ENCODE results near the gene RETREG2.
A peak's percentile ranks its signal among the peaks of the same experiment; 100 is the strongest.
"Not testable (repeated sequence)": the region's sequence is repeated elsewhere in the genome, so short reads cannot be mapped to it uniquely, and the experiment has no call there.

RETREG2 gene

DNA sequence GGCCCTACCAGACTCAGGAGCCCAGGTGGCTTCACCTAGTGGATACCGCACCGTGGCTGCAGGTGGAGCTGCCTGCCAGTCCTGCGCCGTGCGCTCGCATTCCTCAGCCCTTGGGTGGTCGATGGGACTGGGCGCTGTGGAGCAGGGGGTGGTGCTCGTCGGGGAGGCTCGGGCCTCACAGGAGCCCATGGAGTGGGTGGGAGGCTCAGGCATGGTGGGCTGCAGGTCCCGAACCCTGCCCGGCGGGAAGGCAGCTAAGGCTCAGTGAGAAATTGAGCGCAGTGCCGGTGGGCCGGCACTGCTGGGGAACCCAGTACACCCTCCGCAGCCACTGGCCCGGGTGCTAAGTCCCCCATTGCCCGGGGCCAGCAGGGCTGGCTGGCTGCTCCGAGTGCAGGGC, 23.3 kb downstream of the RETREG2 start:
- not testable (repeated sequence) for H3K9me3 Mint-ChIP-seq, H3K36me3 Mint-ChIP-seq, H3K27ac Mint-ChIP-seq, H3K27me3 Mint-ChIP-seq, H3K4me3 Mint-ChIP-seq
- H3K4me1 Mint-ChIP-seq = peaks cover 15% of the 10 kb centered on the region

DNA sequence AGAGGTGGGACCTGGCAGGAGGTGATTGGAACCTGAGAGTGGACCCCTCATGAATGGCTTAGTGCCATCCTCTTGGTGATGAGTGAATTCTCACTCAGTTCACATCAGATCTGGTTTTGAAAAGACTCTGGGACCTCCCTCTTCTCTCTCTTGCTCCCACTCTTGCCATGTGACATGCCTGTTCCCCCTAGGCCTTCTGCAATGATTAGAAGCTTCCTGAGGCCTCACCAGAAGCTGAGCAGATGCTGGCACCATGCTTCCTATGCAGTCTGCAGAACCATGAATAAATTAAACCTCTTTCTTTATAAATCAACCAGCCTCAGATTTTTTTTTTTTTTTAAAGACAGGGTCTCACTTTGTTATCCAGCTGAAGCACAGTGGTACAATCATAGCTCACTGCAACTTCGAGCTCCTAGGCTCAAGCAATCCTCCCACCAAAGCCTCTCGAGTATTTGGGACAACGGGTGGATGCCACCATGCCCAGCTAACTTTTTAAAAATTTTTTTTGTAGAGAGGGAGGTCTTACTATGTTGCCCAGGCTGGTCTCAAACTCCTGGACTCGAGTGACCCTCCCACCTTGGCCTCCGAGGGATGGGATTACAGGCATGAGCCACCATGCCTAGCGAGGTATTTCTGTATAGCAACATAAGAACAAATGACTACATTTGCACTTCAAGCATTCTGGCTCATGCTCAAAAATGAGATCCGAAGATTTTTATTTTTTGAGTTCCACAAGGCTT, 26.5 kb downstream of the RETREG2 start:
- Mint-ChIP-seq H3K4me1 (peaks cover 33% of the 10 kb centered on the region), H3K27ac (no peak overlapping the region), H3K36me3 (peaks cover 3% of the 10 kb centered on the region), H3K27me3 (no peaks in the 10 kb centered on the region), H3K9me3 (no peaks in the 10 kb centered on the region), H3K4me3 (no peak overlapping the region)

DNA sequence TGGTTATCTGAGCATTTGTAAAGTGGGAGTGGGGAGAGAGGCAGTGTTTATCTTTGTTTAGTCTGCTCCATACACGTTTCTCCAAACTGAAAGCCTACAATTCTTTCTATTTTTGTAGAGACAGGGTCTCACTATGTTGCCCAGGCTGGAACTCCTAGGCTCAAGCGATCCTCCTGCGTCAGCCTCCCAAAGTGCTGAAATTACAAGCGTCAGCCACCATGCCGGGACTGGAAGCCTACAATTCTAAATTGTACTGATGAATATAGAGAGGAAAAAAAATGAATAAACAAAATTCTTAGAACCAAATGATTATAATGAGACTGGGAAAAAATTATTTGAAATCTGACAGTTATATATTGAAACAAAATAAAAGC, 27.1 kb downstream of the RETREG2 start:
- Mint-ChIP-seq H3K4me3 (no peak overlapping the region), H3K9me3 (no peaks in the 10 kb centered on the region), H3K27me3 (no peaks in the 10 kb centered on the region), H3K27ac (peak overlapping the region; percentile 35), H3K36me3 (peaks cover 3% of the 10 kb centered on the region), H3K4me1 (peaks cover 37% of the 10 kb centered on the region)

DNA sequence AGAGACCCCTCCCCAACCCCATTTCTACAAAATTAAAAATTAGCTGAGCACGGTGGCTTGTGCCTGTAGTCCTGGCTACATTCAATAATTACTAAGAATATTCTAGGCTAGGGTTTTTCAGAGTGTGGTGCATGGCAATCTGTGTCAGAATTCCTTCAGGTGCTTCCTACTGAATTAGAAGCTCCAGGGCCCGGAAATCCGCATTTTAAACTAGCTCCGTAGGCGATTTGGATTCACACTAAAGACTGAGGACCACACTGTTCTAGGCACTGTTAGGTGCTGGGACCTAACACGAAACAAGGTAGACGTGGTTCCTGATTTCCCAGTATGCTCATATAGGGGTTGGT, 27.9 kb downstream of the RETREG2 start:
- Mint-ChIP-seq H3K36me3 (peaks cover 3% of the 10 kb centered on the region), H3K4me3 (peak overlapping the region; percentile 90), H3K27ac (peak overlapping the region; percentile 96), H3K27me3 (no peaks in the 10 kb centered on the region), H3K4me1 (peaks cover 36% of the 10 kb centered on the region), H3K9me3 (no peaks in the 10 kb centered on the region)

DNA sequence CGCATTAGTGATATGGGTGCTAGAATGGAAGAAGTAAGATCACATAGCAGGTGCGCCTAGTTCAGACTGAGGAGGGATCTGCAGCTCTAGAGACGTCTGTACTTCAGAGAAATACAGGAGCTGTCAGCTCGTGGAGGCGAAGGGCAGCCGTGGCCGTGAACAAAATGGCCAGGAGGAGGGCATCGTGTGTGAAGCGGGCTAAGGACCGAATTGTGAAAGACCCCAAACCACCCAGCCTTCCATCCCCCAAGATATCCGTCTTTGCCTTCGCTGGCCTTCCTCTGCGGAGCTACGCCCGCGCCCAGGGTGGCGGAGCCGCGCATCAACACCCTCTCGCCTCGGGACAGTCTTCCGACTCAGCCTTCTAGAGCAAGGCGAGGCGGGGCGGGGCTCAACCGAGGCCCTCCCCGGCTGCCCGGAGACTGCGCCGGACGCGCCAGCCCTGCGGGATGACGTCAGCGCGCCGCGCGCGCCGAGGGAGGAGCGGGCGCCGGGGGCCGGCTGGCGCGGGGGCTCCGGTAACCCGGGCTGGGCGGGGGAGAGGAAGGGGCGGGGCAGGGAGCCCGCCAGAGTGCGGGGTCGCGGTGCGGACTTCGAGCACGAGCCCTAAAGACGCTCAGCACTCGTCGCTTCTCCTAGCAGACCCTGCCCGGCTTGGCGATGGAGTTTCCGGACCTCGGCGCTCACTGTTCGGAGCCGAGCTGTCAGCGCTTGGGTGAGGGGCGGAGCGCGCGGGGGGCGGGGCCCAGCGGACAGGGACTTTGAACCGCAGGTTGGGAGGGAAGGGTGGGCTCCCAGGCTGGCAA, 28.5 kb downstream of the RETREG2 start, which contains the start of gene ZFAND2B:
ZFAND2B (plus strand) TSS at position 455 of the 806 bp plus-strand sequence; CDS start at position 661, 206 bp downstream.
- H3K9me3 Mint-ChIP-seq = no peaks in the 10 kb centered on the region
- peaks cover 3% of the 10 kb centered on the region for H3K36me3 Mint-ChIP-seq
- peak within 1 kb of the TSS; percentile 90 for H3K4me3 Mint-ChIP-seq
- H3K4me1 Mint-ChIP-seq = peaks cover 42% of the 10 kb centered on the region
- H3K27me3 Mint-ChIP-seq = no peaks in the 10 kb centered on the region
- H3K27ac Mint-ChIP-seq = peak within 1 kb of the TSS; percentile 96

DNA sequence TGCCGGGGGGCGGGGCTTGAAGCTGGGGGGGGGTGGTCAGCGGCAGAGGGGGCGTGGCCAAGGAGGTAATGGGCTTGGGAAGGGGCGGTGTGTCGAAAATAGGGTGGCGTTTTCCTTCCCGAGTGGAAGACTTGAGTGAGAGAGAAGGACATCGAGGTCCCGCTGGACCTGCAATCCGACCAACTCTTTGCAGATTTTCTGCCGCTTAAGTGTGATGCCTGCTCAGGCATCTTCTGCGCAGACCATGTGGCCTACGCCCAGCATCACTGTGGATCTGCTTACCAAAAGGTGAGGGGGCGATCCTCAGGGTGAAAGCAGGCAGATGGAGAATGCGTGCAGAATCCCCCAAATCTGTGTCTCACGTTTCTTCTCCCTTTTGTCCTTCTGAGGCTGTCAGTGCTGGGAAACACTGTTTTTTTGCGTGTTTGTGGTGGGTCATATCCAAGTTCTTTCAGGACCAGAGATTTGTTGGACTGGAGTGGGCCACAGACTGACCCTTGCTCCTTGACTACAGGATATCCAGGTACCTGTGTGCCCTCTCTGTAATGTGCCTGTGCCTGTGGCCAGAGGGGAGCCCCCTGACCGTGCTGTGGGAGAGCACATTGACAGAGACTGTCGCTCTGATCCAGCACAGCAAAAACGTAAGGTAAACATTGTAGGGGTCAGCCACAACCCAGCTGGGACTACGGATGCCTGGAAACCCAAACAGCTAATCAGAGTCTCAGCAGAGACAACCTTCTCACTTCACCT, 29.2 kb downstream of the RETREG2 start:
- H3K27ac Mint-ChIP-seq = peak overlapping the region; percentile 51
- peak overlapping the region; percentile 77 for H3K4me3 Mint-ChIP-seq
- no peaks in the 10 kb centered on the region for H3K27me3 Mint-ChIP-seq
- H3K36me3 Mint-ChIP-seq = peaks cover 5% of the 10 kb centered on the region
- H3K4me1 Mint-ChIP-seq = peaks cover 42% of the 10 kb centered on the region
- no peaks in the 10 kb centered on the region for H3K9me3 Mint-ChIP-seq

DNA sequence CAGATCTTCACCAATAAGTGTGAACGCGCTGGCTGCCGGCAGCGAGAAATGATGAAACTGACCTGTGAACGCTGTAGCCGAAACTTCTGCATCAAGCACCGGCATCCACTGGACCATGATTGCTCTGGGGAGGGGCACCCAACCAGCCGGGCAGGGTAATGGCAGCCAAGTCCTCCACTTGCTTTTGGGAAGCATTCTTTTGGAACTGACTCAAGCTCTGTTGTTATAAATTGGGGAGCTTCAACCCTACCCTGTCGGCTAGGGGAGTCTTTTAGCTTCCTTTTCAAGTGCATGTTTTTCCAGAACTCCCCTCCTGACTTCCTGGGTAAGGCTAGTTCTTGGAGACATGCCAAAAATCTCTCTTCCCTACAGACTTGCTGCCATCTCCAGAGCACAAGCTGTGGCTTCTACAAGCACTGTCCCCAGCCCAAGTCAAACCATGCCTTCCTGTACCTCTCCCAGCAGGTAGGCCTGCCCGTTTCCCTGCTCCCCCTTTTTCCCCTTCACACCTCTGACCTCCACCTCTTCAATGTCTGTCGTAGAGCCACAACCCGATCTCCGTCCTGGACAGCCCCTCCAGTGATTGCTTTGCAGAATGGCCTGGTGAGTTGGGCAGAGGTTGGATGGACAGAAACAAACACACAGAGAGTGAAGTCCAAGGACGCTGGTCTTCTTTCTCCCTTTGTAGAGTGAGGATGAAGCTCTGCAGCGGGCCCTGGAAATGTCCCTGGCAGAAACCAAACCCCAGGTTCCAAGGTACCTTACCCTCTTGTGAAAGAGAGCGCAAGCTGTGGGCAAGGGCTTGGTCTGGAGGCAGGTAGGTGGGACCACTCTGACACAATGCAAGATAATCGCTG, 30.0 kb downstream of the RETREG2 start:
- Mint-ChIP-seq H3K4me3 (peak overlapping the region; percentile 68), H3K27ac (peak overlapping the region; percentile 41), H3K4me1 (peaks cover 42% of the 10 kb centered on the region), H3K9me3 (no peaks in the 10 kb centered on the region), H3K36me3 (peaks cover 5% of the 10 kb centered on the region), H3K27me3 (no peaks in the 10 kb centered on the region)

DNA sequence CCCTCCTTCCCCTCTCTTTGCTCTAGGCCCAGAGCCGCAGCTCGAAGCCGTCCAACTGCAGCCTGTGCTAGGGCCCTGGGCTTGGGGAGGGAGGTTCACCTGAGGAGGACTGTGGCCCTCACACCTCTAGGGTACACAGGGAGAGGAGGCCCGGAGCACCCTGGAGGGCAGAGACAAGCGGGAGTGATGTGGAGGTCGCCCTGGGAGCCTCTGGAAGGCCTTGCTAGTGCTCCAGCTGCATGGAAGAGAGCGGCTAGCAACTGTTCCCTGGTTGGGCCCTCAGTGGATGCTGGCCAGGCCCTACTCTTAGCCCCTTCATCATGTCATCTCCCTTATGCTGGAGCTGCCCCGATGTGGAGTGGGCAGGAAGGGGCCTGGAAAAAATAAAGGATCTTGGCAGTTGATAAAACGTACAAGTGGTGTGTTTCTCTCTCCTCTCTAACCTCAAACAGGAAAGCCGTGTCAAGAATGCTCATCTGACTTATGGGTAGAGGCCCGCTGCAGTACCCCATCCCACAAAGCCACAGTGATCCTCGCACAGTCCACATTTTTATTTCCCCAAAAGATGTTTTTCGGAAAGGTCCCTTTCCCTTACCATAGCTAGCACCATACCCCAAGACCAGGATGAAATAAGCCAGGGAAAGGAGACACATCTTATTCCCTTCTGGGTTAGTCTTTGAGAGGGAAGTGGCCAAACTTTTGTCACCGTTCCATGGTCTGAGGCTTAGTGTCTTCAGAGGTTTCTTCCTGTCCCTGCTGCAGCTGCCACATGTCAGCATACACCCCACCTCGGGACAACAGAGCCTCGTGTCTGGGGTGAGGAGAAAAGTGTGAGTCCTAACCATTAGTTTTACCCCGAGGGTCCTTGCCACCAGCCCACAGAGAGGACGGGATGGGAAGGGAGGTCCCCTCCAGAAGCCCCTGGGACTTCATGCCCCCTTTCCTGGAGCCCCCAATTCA, 31.4 kb downstream of the RETREG2 start:
- Mint-ChIP-seq H3K4me3 (no peak overlapping the region), H3K27ac (peak overlapping the region; percentile 59), H3K9me3 (no peaks in the 10 kb centered on the region), H3K27me3 (no peaks in the 10 kb centered on the region), H3K4me1 (peaks cover 42% of the 10 kb centered on the region), H3K36me3 (peaks cover 5% of the 10 kb centered on the region)

DNA sequence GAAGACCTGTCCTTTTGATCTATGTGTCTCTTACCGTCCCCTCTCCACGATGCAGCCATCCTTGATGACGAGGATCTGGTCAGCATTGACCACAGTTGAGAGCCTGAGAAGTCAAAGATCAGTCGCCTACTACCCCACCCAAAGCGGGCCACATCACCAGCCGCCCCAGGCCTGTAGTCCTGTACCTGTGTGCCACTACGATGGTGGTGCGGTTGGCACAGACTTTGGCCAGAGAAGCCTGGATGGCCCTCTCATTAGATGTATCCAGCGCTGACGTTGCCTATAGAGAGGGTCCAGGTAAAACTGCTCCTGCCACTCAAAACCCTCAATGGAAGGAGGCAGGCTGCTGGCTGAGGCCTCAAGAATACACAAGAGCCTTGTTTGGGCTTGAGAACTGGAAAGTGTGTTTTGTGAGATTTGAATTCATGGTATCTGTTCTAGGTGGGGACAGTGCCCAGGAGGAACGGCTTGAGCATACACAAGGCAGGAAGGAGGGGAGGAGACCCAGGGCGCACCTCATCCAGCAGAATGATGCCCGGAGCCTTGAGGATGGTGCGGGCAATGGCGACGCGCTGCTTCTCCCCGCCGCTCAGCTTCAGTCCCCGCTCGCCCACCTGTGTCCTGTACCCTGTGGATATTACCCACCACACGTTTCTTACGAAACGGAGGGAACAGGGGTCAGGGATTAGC, 32.3 kb downstream of the RETREG2 start:
- Mint-ChIP-seq H3K27me3 (no peaks in the 10 kb centered on the region), H3K27ac (no peak overlapping the region), H3K4me3 (no peak overlapping the region), H3K36me3 (peaks cover 5% of the 10 kb centered on the region), H3K4me1 (peaks cover 42% of the 10 kb centered on the region), H3K9me3 (no peaks in the 10 kb centered on the region)

DNA sequence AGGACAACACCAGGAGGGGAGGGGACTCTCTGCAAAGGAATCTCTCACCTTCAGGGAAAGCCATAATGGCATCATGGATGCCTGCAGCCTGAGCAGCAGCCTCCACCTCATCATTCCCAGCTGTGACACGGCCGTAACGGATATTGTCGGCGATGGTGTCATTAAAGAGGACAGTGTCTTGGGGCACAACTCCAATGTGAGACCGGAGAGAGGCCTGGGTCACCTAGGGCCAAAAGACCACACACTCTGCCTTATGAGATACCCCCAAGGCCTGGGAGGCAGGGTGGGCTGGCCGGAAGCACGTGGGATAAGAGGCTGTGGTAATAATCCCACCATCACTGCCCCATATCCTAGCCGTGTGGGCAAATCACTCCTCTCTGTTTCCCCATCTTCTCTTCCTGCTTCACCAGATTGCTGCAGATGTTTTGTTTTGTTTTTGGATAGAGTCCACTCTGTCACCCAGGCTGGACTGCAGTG, 32.8 kb downstream of the RETREG2 start:
- peaks cover 42% of the 10 kb centered on the region for H3K4me1 Mint-ChIP-seq
- peaks cover 5% of the 10 kb centered on the region for H3K36me3 Mint-ChIP-seq
- no peak overlapping the region for H3K27ac Mint-ChIP-seq
- no peaks in the 10 kb centered on the region for H3K9me3 Mint-ChIP-seq
- no peaks in the 10 kb centered on the region for H3K27me3 Mint-ChIP-seq
- H3K4me3 Mint-ChIP-seq = no peak overlapping the region

DNA sequence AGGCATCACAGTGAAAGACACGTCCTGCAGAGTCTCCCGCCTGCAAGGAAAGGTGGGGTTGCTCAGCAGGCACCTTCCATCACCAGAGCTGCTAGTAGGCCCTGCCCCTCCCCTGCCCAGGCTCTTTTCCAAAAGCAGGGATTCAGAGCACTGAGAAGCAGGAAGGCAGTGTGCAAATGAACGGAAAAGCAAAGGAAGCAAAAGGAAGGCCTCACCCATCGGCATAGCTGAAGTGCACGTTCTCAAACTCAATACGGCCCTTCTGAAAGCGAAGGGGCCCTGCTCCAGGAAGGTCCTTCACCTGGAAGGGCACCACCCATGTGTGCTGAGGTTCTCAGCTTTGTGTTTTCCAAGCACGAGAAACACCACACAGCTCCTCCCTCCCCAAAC, 34.9 kb downstream of the RETREG2 start:
- H3K36me3 Mint-ChIP-seq = peaks cover 5% of the 10 kb centered on the region
- no peak overlapping the region for H3K27ac Mint-ChIP-seq
- H3K4me1 Mint-ChIP-seq = peaks cover 38% of the 10 kb centered on the region
- no peaks in the 10 kb centered on the region for H3K9me3 Mint-ChIP-seq
- H3K27me3 Mint-ChIP-seq = no peaks in the 10 kb centered on the region
- no peak overlapping the region for H3K4me3 Mint-ChIP-seq

DNA sequence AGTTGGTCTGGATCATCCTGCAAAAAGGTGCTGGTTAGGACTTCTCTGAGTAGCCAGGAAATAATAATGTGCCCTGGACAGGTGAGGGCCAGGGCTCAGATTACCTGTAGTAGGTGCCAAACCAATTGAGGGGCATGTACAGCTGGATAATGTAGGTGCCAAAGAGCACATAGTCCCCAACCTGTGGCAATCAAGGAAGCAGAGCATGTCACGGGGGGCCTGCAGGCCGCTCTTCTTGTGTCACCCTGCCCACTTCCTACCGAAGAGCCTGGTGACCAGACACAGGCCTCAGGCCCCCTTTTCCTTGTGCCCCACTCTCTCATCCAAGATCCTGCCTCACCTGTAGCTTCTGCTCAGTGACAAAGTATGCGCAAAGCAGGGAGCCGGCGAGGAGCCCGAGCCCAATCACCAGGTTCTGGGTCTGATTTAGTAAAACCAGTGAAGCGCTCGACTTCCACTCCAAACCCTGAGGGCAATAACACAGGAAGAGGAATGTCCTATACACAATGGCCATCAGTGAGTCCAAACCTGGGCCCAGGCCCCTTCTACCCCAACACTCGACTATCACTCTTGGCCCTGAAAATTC, 35.5 kb downstream of the RETREG2 start:
- Mint-ChIP-seq H3K27me3 (no peaks in the 10 kb centered on the region), H3K36me3 (peaks cover 2% of the 10 kb centered on the region), H3K4me3 (no peak overlapping the region), H3K27ac (no peak overlapping the region), H3K4me1 (peaks cover 34% of the 10 kb centered on the region), H3K9me3 (no peaks in the 10 kb centered on the region)

DNA sequence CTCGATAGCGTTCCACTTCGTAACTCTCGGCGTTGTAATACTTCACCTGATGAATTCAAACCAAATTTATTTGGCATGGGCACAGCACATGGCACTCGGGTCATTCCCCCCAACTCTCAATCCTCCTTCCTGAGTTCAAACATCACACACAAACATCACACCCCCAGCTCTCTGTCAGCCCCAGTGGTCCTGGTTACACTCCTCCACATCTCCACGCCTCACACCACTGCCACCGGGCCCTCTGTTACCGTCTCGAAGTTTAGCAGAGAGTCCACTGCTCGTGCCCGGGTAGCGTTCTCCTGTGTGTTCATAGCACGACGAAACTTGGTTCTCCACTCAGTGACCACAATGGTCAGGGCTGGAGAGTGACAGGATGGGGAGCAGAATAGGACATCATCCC, 36.1 kb downstream of the RETREG2 start:
- Mint-ChIP-seq H3K27ac (no peak overlapping the region), H3K4me1 (peaks cover 33% of the 10 kb centered on the region)

More for the DNA sequence above, 36.1 kb downstream of the RETREG2 start:
- Mint-ChIP-seq H3K27me3 (no peaks in the 10 kb centered on the region), H3K36me3 (peaks cover 2% of the 10 kb centered on the region), H3K4me3 (peak overlapping the region; percentile 2), H3K9me3 (no peaks in the 10 kb centered on the region)

Data from activated naive CD4-positive, alpha-beta T cell treated with anti-CD3 and anti-CD28 coated beads, Interleukin-2, amount 50 U/mL, for 24 hours (primary cell).